Activated CD4-positive, alpha-beta memory T cell treated with anti-CD3 and anti-CD28 coated beads, Interleukin-2, amount 10 ng/mL, durations not matched to agents 7 days and 5 days (primary cell): ENCODE measurements around the gene HEYL. TPM values are rescaled to one million over a fixed set of nuclear protein-coding genes. Genes with fewer than 3 reads are reported as not detected.

Source experiments
- CTCF ChIA-PET: fragments of 350-600 bp; sonication (Branson Sonifier 250); formaldehyde crosslinking; loops from one replicate; lab custom pipeline; 2021; ENCODE audit warnings: antibody characterized with exemption, inconsistent platforms; lab: Charles Lee
- POLR2A ChIA-PET: fragments of 350-600 bp; sonication (Branson Sonifier 250); formaldehyde crosslinking; loops from one replicate; lab custom pipeline; 2021; ENCODE audit warnings: antibody characterized with exemption; lab: Charles Lee
- DNase-seq: peaks from one replicate; pipeline ENCODE4 v3.0.0-alpha.2; 2020
- H3K27ac Mint-ChIP-seq: one replicate; pipeline ENCODE4 v1.8.0; 2021; ENCODE audit warnings: mild to moderate bottlenecking, mixed read lengths
- H3K27me3 Mint-ChIP-seq: one replicate; pipeline ENCODE4 v1.8.0; 2021; ENCODE audit warnings: mixed read lengths
- H3K36me3 Mint-ChIP-seq: one replicate; pipeline ENCODE4 v1.8.0; 2021; ENCODE audit warnings: low read depth, mixed read lengths
- H3K4me1 Mint-ChIP-seq: one replicate; pipeline ENCODE4 v1.8.0; 2021; ENCODE audit warnings: mixed read lengths
- H3K4me3 Mint-ChIP-seq: one replicate; pipeline ENCODE4 v1.8.0; 2021; ENCODE audit warnings: mild to moderate bottlenecking, mixed read lengths
- H3K9me3 Mint-ChIP-seq: one replicate; pipeline ENCODE4 v1.8.0; 2021; ENCODE audit warnings: mixed read lengths
- total RNA-seq, 2 experiments: library from RNA; stranded (reverse); gene quantifications; one replicate each; pipeline ENCODE4 v1.2.3, GENCODE V29; 2021

Gene HEYL
- not detected for total RNA-seq

DNA sequence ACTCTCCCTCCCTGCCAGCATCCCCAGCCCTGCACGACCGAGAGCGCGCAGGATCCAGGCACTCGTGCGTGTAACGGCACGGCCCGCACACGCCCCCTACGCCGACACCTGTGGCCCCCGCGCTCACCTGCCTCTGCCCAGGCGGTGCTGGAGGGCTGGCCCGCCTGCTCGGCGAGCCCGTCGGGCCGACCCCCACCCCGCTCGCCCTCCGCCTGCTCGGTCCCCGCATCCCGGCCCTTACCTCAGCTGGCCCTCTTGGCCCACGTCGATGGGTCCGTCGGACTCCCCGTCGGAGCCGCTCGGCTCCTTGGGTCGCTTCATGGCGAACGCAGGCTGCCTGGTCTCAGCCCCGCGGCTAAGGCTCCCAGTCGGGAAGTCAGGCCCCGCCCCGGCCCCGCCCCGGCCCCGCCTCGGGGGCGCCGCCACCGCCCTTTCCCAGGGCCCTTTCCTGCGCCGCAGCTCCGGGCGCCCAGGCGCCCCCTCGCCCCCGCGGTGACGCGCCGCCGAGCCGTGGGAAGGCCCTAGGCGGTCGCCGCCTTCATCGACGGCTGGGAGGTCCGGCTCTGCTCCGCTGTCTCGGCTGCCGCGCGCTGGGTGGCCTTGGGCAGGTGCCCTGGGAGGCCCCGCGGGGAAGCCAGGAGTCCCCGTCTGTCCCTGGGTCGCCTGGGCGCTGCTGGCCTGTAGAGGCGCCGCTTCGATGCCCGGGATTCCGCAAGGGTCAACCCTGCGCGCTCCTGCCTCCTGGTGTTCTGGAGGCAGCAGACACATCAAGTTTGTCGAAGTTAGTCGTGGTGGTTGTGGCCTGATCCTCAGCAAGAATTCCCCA lies at the start of gene HEYL:
TSS of gene HEYL (minus strand) at position 339 of the 826 bp plus-strand sequence. CDS start at position 321, 18 bp downstream.
- Mint-ChIP-seq H3K4me3 (peak within 1 kb of the TSS; percentile 52), H3K9me3 (no peaks in the 10 kb centered on the region), H3K27ac (no peak within 1 kb of the TSS), H3K27me3 (peaks cover 50% of the 10 kb centered on the region), H3K4me1 (peaks cover 2% of the 10 kb centered on the region), H3K36me3 (no peaks in the 10 kb centered on the region)
- POLR2A ChIA-PET = no interaction called here
- CTCF ChIA-PET = interaction anchor here (1.1 to 1.7 kb wide), 2 partner anchors 18 to 31 kb away, joined by 4 read pairs; no protein-coding TSS in a partner anchor
- peak; percentile 68 for DNase-seq

DNA sequence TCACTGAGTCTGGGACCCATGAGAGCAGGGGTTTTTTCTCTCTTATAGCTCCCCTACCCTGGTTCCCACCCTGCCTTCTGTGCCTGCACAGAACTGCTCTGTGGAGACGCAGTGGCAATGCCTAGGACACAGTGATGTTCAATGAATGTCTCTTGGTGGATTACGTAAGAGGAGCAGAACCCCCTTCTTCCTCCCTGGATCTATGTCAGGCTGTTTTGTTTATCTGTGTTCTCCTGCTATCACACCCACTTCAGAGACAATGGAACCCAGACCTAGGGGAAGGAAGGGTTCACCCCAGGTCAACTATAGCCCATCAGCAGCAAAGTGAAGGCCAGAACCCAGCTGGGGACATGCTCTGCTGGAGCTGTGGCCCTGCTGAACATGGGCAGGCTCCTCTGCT lies 49.8 kb upstream of the HEYL start:
- H3K27ac Mint-ChIP-seq = no peak overlapping the region
- ChIA-PET CTCF (no interaction called here), POLR2A (no interaction called here)
- no peaks in the 10 kb centered on the region for H3K36me3 Mint-ChIP-seq
- H3K27me3 Mint-ChIP-seq = peaks cover 49% of the 10 kb centered on the region
- DNase-seq = no peak
- H3K4me3 Mint-ChIP-seq = no peak overlapping the region
- H3K9me3 Mint-ChIP-seq = no peaks in the 10 kb centered on the region
- H3K4me1 Mint-ChIP-seq = peaks cover 30% of the 10 kb centered on the region

GRCh38 chr1:39688706-39689105 lies 49.3 kb upstream of the HEYL start:
- H3K36me3 Mint-ChIP-seq = no peaks in the 10 kb centered on the region
- H3K27me3 Mint-ChIP-seq = peaks cover 48% of the 10 kb centered on the region
- no peak overlapping the region for H3K4me3 Mint-ChIP-seq
- no peak for DNase-seq
- CTCF ChIA-PET = no interaction called here
- POLR2A ChIA-PET = no interaction called here
- H3K4me1 Mint-ChIP-seq = peaks cover 30% of the 10 kb centered on the region
- H3K27ac Mint-ChIP-seq = no peak overlapping the region
- H3K9me3 Mint-ChIP-seq = no peaks in the 10 kb centered on the region

GRCh38 chr1:39687243-39687642 lies 47.8 kb upstream of the HEYL start:
- CTCF ChIA-PET = no interaction called here
- Mint-ChIP-seq H3K4me3 (no peak overlapping the region), H3K27ac (no peak overlapping the region), H3K27me3 (peaks cover 46% of the 10 kb centered on the region), H3K9me3 (no peaks in the 10 kb centered on the region), H3K36me3 (no peaks in the 10 kb centered on the region), H3K4me1 (peaks cover 24% of the 10 kb centered on the region)
- no peak for DNase-seq
- POLR2A ChIA-PET = no interaction called here

DNA sequence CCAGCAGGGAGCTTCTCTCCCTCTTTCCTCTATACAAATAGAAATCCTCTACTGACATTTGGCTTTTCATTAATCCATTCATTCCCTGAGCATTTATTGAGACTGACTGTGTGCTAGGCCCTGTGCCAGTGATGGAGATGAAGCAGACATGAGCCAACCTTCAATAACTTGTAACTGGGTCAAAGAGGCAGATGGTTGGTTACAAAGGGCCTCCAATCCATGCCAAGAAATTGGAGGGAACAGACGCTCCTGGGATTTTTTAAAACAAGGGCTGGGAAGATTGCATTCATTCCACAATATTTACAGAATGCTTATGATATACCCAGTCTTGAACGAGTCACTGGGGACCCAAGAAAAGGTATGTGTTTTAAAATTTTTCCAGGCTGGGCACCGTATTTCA lies 45.6 kb upstream of the HEYL start:
- ChIA-PET POLR2A (interaction anchor here (1.9 kb wide), 1 partner anchor 14 kb away, joined by 6 read pairs; the partner anchor contains the start of gene NT5C1A), CTCF (interaction anchor here (1.8 kb wide), 1 partner anchor 27 kb away, joined by 5 read pairs; no protein-coding TSS in a partner anchor)
- no peaks in the 10 kb centered on the region for H3K9me3 Mint-ChIP-seq
- H3K27me3 Mint-ChIP-seq = peaks cover 44% of the 10 kb centered on the region
- H3K36me3 Mint-ChIP-seq = no peaks in the 10 kb centered on the region
- peaks cover 18% of the 10 kb centered on the region for H3K4me1 Mint-ChIP-seq
- H3K27ac Mint-ChIP-seq = no peak overlapping the region
- DNase-seq = no peak
- H3K4me3 Mint-ChIP-seq = no peak overlapping the region

DNA sequence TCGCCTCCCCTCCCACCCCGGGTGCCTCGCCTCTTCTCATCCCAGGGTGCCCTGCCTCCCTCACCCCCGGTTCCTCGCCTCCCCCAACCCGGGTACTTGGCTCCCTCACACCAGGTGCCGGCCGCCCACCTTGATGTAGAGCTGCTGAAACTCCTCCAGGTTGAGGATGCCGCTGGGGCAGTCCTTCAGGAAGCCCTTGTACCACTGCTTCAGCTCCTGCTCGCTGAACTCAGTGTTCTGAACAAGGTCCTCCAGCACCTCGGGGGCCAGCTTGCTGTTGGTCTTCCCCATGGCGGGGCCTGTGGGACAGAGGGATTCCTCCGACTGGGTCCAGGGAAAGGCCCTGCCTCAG lies 44.8 kb upstream of the HEYL start:
- Mint-ChIP-seq H3K27me3 (peaks cover 40% of the 10 kb centered on the region), H3K4me1 (peaks cover 12% of the 10 kb centered on the region), H3K36me3 (no peaks in the 10 kb centered on the region), H3K9me3 (no peaks in the 10 kb centered on the region), H3K4me3 (no peak overlapping the region), H3K27ac (no peak overlapping the region)
- no peak for DNase-seq
- POLR2A ChIA-PET = interaction anchor here (1.4 to 1.9 kb wide), 2 partner anchors 13 to 15 kb away, joined by 4 to 6 read pairs; partner anchors contain the start of gene NT5C1A
- CTCF ChIA-PET = interaction anchor here (0.6 to 1.8 kb wide), 2 partner anchors 26 to 199 kb away, joined by 3 to 5 read pairs; no protein-coding TSS in a partner anchor

GRCh38 chr1:39683591-39684312 lies 44.3 kb upstream of the HEYL start:
- Mint-ChIP-seq H3K4me1 (peaks cover 12% of the 10 kb centered on the region), H3K4me3 (no peak overlapping the region), H3K27ac (no peak overlapping the region), H3K9me3 (no peaks in the 10 kb centered on the region), H3K27me3 (peaks cover 39% of the 10 kb centered on the region), H3K36me3 (no peaks in the 10 kb centered on the region)
- ChIA-PET POLR2A (interaction anchor here (1.4 to 1.9 kb wide), 2 partner anchors 12 to 14 kb away, joined by 4 to 6 read pairs; partner anchors contain the start of gene NT5C1A), CTCF (no interaction called here)
- DNase-seq = peak; percentile 45

- ChIA-PET CTCF (interaction anchor here (1.4 to 17.8 kb wide), 3 partner anchors 9 to 26 kb away, joined by 4 to 202 read pairs (median 5); no protein-coding TSS in a partner anchor), POLR2A (interaction anchor here (0.9 to 1.9 kb wide), 3 partner anchors 9 to 38 kb away, joined by 3 to 4 read pairs (median 3); partner anchors contain the start of genes HPCAL4 and NT5C1A)
- Mint-ChIP-seq H3K4me3 (no peak overlapping the region), H3K9me3 (no peaks in the 10 kb centered on the region), H3K27ac (no peak overlapping the region), H3K36me3 (no peaks in the 10 kb centered on the region), H3K4me1 (peaks cover 12% of the 10 kb centered on the region), H3K27me3 (peaks cover 28% of the 10 kb centered on the region)
- no peak for DNase-seq
Measured at GRCh38 chr1:39681999-39682398, 42.6 kb upstream of the HEYL start.

DNA sequence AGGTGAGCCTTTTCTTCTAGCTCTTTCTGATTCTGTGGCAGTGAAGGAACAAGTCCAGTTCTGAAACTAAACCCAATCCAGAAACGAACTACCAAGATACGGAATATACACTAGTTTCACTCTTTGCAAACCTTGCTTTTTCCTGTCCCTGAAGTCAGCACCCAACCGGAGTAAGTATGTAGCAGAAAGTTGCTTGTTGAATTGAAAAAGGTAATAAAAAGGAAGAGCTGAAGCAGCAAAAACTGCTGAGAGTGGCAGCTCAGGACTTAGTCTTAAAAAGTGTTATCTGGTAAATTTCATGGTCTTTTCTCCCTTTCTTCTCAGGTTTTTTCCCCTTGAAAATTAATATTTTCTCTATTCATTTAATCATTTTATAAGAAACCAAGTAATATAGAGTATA lies 41.9 kb upstream of the HEYL start:
- ChIA-PET CTCF (interaction anchor here (0.9 to 17.8 kb wide), 4 partner anchors 8 to 25 kb away, joined by 3 to 202 read pairs (median 4); no protein-coding TSS in a partner anchor), POLR2A (interaction anchor here (0.9 to 1.9 kb wide), 3 partner anchors 10 to 39 kb away, joined by 3 to 4 read pairs (median 3); partner anchors contain the start of genes HPCAL4 and NT5C1A)
- Mint-ChIP-seq H3K4me1 (peaks cover 12% of the 10 kb centered on the region), H3K4me3 (no peak overlapping the region), H3K9me3 (no peaks in the 10 kb centered on the region), H3K27ac (no peak overlapping the region), H3K36me3 (no peaks in the 10 kb centered on the region), H3K27me3 (peaks cover 26% of the 10 kb centered on the region)
- no peak for DNase-seq

DNA sequence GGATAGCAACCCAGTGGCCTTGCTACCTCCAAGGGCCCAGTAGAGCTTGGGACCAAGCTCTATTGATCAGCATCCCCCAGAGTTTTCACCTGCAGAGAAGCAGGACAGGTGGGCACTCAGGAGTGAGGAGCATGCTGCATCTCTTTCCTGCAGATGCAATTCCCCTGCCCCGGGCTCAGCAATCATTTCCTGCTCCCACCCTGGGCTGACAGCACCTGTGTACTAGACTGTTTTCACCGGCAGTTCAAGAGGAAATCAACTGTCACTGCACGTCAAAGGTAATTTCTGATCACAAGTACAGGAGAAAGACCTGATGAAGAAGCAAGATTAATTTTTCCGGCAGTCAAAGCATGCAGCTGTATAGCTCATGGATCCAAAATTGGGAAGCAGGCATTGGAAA lies 41.3 kb upstream of the HEYL start:
- Mint-ChIP-seq H3K36me3 (no peaks in the 10 kb centered on the region), H3K27me3 (peaks cover 25% of the 10 kb centered on the region), H3K9me3 (no peaks in the 10 kb centered on the region), H3K27ac (no peak overlapping the region), H3K4me3 (no peak overlapping the region), H3K4me1 (peaks cover 12% of the 10 kb centered on the region)
- ChIA-PET CTCF (interaction anchor here (0.6 to 17.8 kb wide), 5 partner anchors 8 to 1113 kb away, joined by 3 to 202 read pairs (median 4); no protein-coding TSS in a partner anchor), POLR2A (interaction anchor here (1.1 to 1.9 kb wide), 2 partner anchors 9 to 40 kb away, joined by 3 to 4 read pairs; partner anchors contain the start of gene NT5C1A)
- DNase-seq = no peak

GRCh38 chr1:39679821-39680220 lies 40.4 kb upstream of the HEYL start:
- Mint-ChIP-seq H3K27me3 (peaks cover 22% of the 10 kb centered on the region), H3K4me1 (peaks cover 12% of the 10 kb centered on the region), H3K36me3 (no peaks in the 10 kb centered on the region), H3K27ac (no peak overlapping the region), H3K4me3 (no peak overlapping the region), H3K9me3 (no peaks in the 10 kb centered on the region)
- POLR2A ChIA-PET = no interaction called here
- DNase-seq = no peak
- CTCF ChIA-PET = interaction anchor here (17.8 kb wide), 1 partner anchor 23 kb away, joined by 202 read pairs; no protein-coding TSS in a partner anchor

DNA sequence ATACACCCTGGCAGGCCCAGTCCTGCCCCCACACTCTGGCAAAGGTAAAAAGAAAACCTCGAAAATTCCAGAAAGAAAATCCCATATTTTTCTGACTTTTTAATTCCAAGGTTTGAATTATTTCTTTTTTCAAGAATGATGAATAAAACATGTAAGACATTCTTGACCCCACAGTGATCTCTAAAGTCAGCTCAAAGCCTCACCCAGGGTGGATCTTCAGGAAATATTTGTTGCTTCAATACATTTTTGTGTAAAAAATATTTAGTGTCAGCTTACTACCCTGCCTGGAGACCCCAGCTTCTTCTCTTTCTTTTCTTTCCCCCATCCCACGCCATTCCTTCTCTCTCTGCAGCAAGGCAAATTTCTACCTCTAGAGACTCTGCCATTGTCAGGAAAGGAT lies 39.4 kb upstream of the HEYL start:
- Mint-ChIP-seq H3K4me1 (peaks cover 8% of the 10 kb centered on the region), H3K27me3 (peaks cover 20% of the 10 kb centered on the region), H3K4me3 (no peak overlapping the region), H3K9me3 (no peaks in the 10 kb centered on the region), H3K36me3 (no peaks in the 10 kb centered on the region), H3K27ac (no peak overlapping the region)
- ChIA-PET POLR2A (no interaction called here), CTCF (interaction anchor here (0.9 to 17.8 kb wide), 2 partner anchors 13 to 23 kb away, joined by 3 to 202 read pairs; no protein-coding TSS in a partner anchor)
- DNase-seq = no peak
